ENCODE results near the gene MYBPH. TPM values are rescaled to one million over a fixed set of nuclear protein-coding genes. Genes with fewer than 3 reads are reported as not detected.

The MYBPH gene
- total and polyA plus RNA-seq, 2 donors (not counting 1 experiment from before 2014, with no cell fraction given): not detected

DNA sequence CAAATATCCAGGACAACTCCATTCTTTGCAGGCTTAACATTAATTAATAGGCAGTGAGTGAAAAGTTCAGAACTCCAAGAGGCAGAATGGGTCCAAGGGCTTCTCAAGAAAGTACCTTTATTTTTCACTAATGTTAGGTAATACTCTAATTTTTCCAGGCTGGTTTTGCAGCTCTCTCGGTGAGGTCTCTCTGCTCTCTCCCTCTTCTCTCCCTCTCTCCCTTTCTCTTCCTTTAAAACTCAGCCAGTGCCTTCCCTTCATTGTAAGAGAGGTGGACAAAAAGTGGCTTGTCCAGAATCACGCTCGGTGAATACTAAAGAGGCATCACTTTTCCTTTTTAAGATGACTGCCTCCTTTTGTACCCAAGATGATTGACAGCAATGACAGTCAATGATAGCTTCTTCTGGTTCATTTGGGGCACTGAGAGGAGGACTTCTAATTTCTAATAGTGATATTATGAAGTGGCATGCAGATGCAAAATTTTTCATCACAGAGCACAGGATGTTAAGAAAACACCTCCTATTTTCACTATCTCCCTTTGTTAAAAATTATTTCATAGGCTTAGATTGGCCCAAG lies 12.2 kb upstream of the MYBPH start:
- no CpG with 5 or more reads among the region's 3 CpGs for WGBS (ENCODE audit: insufficient coverage)
- Histone ChIP-seq H3K4me3 (ENCODE audit: control extremely low read depth in 1 of 5, extremely low read depth in 1 of 5, insufficient read depth in 1 of 5, low read depth in 2 of 5, low read length in 4 of 5) (no peak overlapping the region), H3K4me1 (ENCODE audit: control insufficient read depth in 2 of 2, insufficient read depth in 2 of 2, low read length in 2 of 2) (no peaks in the 10 kb centered on the region), H3K36me3 (replicated peaks in 1 of 2; ENCODE audit: control extremely low read depth in 1 of 2, control insufficient read depth in 1 of 2, extremely low read depth in 1 of 2, insufficient read depth in 2 of 2, low read length in 1 of 2) (no peaks in the 10 kb centered on the region), H3K9ac (ENCODE audit: low read length) (no peak overlapping the region), H3K79me2 (ENCODE audit: control insufficient read depth, insufficient read depth, low read length) (no peaks in the 10 kb centered on the region), H3K4me2 (replicated peaks; ENCODE audit: low read depth, low read length, poor library complexity, severe bottlenecking) (no peak overlapping the region), H3K27ac (ENCODE audit: low read length in 2 of 2) (no peak overlapping the region), H3K27me3 (replicated peaks in 1 of 4; ENCODE audit: control extremely low read depth in 1 of 4, control insufficient read depth in 3 of 4, insufficient read depth in 4 of 4, low read length in 3 of 4) (peaks cover 0 to 2% (median 0%) of the 10 kb centered on the region in 4 experiments), H4K20me1 (ENCODE audit: control insufficient read depth, insufficient read depth, low read length, poor library complexity, severe bottlenecking) (no peaks in the 10 kb centered on the region), H2AFZ (ENCODE audit: insufficient read depth, low read depth, low read length, poor library complexity, severe bottlenecking) (no peak overlapping the region), H3K9me3 (ENCODE audit: control extremely low read depth in 1 of 3, control insufficient read depth in 2 of 3, insufficient read depth in 1 of 3, low read length in 2 of 3) (no peaks in the 10 kb centered on the region)
- no peak for ATAC-seq (ENCODE audit: low read depth)
- intact Hi-C loops (cut with micrococcal nuclease): no loop called here
- TF ChIP-seq, protein P1, sequence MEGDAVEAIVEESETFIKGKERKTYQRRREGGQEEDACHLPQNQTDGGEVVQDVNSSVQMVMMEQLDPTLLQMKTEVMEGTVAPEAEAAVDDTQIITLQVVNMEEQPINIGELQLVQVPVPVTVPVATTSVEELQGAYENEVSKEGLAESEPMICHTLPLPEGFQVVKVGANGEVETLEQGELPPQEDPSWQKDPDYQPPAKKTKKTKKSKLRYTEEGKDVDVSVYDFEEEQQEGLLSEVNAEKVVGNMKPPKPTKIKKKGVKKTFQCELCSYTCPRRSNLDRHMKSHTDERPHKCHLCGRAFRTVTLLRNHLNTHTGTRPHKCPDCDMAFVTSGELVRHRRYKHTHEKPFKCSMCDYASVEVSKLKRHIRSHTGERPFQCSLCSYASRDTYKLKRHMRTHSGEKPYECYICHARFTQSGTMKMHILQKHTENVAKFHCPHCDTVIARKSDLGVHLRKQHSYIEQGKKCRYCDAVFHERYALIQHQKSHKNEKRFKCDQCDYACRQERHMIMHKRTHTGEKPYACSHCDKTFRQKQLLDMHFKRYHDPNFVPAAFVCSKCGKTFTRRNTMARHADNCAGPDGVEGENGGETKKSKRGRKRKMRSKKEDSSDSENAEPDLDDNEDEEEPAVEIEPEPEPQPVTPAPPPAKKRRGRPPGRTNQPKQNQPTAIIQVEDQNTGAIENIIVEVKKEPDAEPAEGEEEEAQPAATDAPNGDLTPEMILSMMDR (IDR thresholded peaks at IDR 0.05): no peak
- no peak for TF ChIP-seq EZH2 (IDR thresholded peaks at IDR 0.05; ENCODE audit: borderline replicate concordance, insufficient read depth, low read depth, low read length, poor library complexity, severe bottlenecking)
- POLR2A ChIA-PET: no interaction called here
- peaks cover 25% of the 10 kb centered on the region for H3K27me3 Mint-ChIP-seq
- no peak for DNase-seq
- no peak overlapping the region for H3K27ac Mint-ChIP-seq
- CTCF ChIA-PET: no interaction called here
- no peak overlapping the region for H3K4me3 Mint-ChIP-seq
- H3K9me3 Mint-ChIP-seq (ENCODE audit: insufficient read depth): no peaks in the 10 kb centered on the region
- no peaks in the 10 kb centered on the region for H3K4me1 Mint-ChIP-seq

DNA sequence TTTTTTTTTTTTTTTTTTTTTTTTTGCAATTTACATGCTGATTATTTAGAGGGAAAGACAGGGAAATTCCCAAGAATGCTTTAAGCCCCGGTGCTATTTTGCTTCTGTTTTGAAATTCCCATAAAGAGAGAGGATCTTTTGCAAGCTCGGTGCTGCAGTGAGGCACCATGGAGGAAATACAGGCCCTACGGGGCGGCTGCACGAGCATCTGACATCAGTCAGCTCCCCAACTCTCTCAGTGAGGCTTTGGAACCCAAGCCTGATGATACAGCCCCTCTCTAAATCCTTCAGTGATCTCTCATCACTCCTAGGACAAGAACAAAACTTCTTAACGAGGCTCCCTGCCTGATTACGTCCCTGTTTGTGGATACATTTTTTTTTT lies 11.7 kb upstream of the MYBPH start:
- Histone ChIP-seq H2AFZ (ENCODE audit: insufficient read depth, low read depth, low read length, poor library complexity, severe bottlenecking) (no peak overlapping the region), H3K4me3 (ENCODE audit: control extremely low read depth in 1 of 5, extremely low read depth in 1 of 5, insufficient read depth in 1 of 5, low read depth in 2 of 5, low read length in 4 of 5) (no peak overlapping the region), H3K27me3 (replicated peaks in 1 of 4; ENCODE audit: control extremely low read depth in 1 of 4, control insufficient read depth in 3 of 4, insufficient read depth in 4 of 4, low read length in 3 of 4) (peaks cover 0 to 3% (median 0%) of the 10 kb centered on the region in 4 experiments), H3K36me3 (replicated peaks in 1 of 2; ENCODE audit: control extremely low read depth in 1 of 2, control insufficient read depth in 1 of 2, extremely low read depth in 1 of 2, insufficient read depth in 2 of 2, low read length in 1 of 2) (no peaks in the 10 kb centered on the region), H3K9me3 (ENCODE audit: control extremely low read depth in 1 of 3, control insufficient read depth in 2 of 3, insufficient read depth in 1 of 3, low read length in 2 of 3) (no peaks in the 10 kb centered on the region), H3K4me2 (replicated peaks; ENCODE audit: low read depth, low read length, poor library complexity, severe bottlenecking) (no peak overlapping the region), H3K9ac (ENCODE audit: low read length) (no peak overlapping the region), H4K20me1 (ENCODE audit: control insufficient read depth, insufficient read depth, low read length, poor library complexity, severe bottlenecking) (no peaks in the 10 kb centered on the region), H3K79me2 (ENCODE audit: control insufficient read depth, insufficient read depth, low read length) (no peaks in the 10 kb centered on the region), H3K4me1 (ENCODE audit: control insufficient read depth in 2 of 2, insufficient read depth in 2 of 2, low read length in 2 of 2) (no peaks in the 10 kb centered on the region), H3K27ac (ENCODE audit: low read length in 2 of 2) (no peak overlapping the region)
- Mint-ChIP-seq H3K27me3 (peaks cover 25% of the 10 kb centered on the region), H3K9me3 (ENCODE audit: insufficient read depth) (no peaks in the 10 kb centered on the region), H3K27ac (no peak overlapping the region), H3K4me1 (no peaks in the 10 kb centered on the region), H3K4me3 (no peak overlapping the region)
- WGBS (ENCODE audit: insufficient coverage): 85% methylated on average over 4 of the region's 7 CpGs
- ATAC-seq (ENCODE audit: low read depth): no peak
- CTCF ChIA-PET: no interaction called here
- DNase-seq: no peak
- intact Hi-C loops (cut with micrococcal nuclease): no loop called here
- POLR2A ChIA-PET: no interaction called here
- no peak for TF ChIP-seq EZH2 (IDR thresholded peaks at IDR 0.05; ENCODE audit: borderline replicate concordance, insufficient read depth, low read depth, low read length, poor library complexity, severe bottlenecking)
- TF ChIP-seq, protein P1 (IDR thresholded peaks at IDR 0.05): no peak

Measured in B cell (primary cell).